22Rv1 (cell line): ENCODE measurements around the gene STMN1.

Experiments
- ZFX ChIP-seq: fragments of 450-650 bp; IDR thresholded peaks from 2 replicates; pipeline ENCODE4 v1.6.1; 2017; ENCODE audit warnings: antibody characterized with exemption, borderline replicate concordance
- TF ChIP-seq, protein P1 (sequence below): fragments of 450-650 bp; IDR thresholded peaks from 2 replicates; pipeline ENCODE4 v1.5.1; 2017; ENCODE audit warnings: mild to moderate bottlenecking

DNA sequence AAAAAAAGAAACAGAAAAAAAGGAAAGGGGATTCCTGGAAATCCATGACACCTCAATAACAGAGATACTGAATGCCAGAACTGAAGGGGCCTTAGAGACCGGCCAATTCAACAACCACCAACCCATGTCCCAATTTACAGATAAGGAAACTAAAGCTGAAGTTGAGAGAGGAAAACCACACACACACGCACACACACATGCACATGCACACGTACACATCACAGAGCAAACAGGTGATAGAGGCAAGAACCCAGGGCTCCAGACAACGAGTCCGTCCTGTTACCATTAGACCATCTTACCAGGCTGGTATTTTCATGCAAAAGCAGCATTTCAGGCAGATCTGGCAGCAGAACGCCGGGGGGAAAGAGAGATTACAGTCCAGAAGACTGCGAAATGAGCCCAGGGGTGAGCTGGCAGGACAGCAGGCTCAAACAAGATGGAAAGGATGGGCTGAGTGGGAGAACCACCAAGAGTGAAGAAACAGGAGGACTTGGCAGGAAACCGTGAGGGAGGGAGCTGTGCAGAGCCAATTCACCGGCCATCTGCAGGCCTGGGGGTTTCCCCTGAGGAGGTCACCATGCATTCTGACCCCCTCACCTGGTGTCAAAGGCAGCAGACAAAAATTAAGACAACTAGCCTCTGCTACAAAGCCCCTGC lies 48.2 kb upstream of the STMN1 start:
- no peak for TF ChIP-seq ZFX
- TF ChIP-seq, protein P1, sequence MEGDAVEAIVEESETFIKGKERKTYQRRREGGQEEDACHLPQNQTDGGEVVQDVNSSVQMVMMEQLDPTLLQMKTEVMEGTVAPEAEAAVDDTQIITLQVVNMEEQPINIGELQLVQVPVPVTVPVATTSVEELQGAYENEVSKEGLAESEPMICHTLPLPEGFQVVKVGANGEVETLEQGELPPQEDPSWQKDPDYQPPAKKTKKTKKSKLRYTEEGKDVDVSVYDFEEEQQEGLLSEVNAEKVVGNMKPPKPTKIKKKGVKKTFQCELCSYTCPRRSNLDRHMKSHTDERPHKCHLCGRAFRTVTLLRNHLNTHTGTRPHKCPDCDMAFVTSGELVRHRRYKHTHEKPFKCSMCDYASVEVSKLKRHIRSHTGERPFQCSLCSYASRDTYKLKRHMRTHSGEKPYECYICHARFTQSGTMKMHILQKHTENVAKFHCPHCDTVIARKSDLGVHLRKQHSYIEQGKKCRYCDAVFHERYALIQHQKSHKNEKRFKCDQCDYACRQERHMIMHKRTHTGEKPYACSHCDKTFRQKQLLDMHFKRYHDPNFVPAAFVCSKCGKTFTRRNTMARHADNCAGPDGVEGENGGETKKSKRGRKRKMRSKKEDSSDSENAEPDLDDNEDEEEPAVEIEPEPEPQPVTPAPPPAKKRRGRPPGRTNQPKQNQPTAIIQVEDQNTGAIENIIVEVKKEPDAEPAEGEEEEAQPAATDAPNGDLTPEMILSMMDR = no peak
